EH (cell line): ENCODE data around the gene CNST.
"Not testable (repeated sequence)": the region's sequence is repeated elsewhere in the genome, so short reads cannot be mapped to it uniquely, and the experiment has no call there.

ENCODE experiments used
- DNase-seq: peaks from one replicate; pipeline ENCODE4 v3.0.0-alpha.2; 2015; ENCODE audit warnings: low read depth

Gene CNST

DNA sequence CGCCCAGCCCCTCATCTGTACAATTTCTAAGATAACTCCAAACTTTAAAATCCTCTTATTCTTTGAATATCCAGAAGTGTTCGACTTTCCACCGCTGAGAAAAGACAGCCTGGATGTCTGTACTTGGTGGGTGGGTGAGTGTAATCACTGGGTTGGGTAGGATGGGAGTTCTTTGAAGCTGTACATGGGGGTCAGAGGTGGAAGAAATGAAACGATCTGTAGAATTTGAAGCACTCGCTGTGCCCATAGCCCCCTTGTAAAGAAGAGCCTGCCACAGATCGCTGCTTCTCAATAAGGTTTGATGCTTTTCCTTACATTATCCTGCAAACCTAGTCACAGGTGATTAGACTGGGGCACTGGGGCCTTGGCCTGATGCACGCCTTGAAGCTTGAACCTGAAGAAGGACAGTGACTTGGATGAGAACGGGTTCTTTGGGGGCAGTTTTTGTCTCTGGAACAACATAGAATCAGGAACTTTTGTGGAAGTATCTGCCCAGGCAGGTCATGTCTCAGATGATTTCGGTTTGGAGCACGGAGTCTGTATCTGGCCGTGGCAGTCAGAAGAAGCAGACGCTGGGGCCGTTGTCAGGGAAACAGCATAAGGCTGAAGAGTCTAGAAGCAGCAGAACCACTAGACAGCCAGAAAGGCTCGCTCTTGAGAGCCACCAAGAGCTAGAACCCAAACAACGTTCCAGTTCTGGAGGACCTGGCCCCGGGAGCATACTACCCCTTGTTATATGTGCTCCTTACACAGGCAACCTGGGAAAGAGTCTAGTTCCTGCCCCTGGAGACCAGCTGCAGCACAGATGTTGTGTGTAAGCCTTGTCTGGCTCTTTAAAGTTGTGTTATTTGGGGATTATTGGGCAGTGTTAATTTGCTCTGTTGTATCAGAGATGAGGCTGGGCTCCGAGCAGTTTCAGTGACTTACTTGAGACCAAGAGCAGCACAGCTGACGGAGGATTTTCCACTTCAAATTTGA, 112.8 kb downstream of the CNST start:
- DNase-seq: peak; percentile 32

DNA sequence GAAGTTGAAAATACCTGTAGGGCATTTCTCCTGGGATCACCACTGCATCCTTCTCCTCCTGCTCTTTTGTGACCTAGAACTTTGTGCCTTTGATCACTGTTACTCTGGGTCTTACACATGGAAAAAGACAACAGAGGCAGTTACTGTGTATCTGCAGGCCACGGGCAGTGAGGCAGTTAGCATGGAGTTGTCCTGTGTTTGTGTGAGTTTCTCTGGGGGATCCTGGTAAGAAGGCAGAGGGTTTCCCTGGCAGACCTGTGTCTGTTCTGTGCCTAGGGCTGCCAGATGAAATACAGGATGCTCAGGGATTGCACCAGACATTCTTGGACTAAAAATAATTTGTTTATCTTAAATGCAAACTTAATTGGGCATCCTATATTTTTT, 113.5 kb downstream of the CNST start:
- DNase-seq: peak; percentile 29

DNA sequence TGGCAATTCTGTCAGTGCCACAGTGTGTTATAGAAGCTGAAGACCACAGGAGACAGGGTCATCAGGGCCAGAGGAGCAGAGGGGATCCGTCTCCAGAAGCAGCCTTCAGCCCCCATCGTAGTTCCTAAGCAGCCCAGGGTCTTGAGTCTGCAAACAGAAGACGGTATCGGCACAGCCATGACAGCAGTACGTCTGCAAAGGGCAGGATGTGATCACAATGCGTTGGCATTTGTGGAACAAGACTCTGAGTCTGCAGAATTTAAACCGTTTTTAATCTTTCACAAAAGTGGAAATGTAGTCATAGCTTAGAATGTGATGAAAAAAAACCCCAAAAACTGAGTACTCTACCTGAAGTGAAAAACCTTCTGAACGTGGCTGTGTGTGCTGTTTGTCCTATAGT, 113.9 kb downstream of the CNST start:
- peak; percentile 41 for DNase-seq

DNA sequence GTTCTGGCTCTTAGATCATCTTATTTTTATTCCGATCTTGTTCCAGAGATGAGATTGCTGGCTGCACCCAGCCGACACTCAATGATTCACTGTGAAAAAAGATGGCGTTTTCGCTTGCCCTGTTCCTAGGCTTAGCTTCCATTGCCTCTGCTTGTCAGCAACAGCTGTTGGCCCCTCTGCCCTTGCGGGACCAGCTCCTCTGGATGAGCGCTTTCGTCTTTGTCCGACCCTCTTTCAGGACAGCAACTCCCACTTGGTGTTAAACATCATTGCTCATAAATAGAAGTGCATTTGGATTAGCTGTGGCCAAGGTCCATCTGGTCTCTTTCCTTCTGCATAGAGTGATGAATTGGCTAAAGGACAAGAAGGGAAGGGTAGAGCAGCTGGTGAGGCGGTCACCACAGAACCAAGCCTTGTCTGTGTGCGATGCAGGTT, 114.5 kb downstream of the CNST start:
- DNase-seq: no peak

DNA sequence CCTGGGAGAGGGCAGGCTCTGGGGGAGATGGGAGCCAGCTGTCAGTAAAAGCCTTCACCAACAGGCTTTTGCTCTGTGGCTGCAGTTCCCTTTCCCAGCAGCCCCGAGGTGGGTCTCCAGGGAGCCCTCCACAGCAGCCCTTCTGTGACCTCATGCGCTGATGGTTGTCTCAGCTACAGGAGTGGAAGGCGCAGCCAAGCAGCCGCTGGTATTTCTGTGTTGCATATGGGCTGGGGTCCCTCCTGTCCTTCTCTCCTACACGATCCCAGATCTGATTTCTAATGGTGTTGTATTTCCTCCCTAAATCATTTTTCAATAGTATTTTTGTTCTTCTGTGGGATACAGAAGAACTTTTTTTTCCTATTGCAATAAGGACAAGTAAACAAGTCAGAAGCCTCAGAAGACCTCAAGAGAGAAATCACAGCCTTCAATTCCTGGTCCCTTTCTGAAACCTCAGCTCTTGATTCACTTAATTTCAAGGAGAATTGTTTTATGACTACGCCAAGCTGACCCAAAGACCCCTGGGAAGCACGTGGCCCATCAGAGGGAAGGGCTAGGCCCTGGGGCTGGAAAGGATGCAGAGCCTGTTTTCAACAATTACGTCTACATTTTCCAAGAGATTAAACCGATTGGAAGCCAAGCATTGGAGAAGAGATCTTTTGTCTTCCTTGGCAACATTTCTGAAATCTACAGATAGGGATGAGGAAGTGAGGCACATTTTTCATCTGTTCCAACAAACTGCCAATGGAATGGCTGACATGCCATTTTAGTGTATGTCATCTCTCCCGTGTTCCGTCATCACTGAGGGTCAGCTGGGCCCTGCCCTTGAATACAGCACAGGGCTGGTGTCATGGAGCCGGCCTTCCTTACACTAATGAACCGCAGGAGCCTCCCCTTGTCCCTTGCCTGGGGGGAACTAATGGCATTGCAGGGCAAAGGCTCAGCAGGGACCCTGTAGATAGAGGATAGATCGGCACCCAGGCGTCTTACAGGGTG, 115.9 kb downstream of the CNST start:
- DNase-seq: peak; percentile 27

DNA sequence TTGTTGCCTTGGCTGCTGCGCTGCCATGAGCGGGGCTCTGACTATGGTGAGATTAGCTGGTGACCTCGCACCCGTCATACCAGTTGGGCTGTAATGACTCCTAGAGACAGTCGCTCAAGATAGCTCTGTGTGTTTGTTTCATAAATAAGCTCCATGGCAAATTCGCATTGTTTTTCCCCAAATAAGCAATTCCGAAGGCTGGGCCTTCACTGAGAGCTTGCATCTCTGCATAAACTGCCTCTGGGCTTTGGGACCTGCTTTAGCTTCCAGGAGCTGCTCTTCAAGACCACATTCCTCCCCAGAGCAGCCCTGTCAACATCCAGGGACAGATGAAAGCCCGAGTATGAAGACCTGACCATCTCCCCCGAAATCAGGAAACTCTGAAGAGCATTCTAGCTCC, 117.3 kb downstream of the CNST start:
- DNase-seq: no peak

DNA sequence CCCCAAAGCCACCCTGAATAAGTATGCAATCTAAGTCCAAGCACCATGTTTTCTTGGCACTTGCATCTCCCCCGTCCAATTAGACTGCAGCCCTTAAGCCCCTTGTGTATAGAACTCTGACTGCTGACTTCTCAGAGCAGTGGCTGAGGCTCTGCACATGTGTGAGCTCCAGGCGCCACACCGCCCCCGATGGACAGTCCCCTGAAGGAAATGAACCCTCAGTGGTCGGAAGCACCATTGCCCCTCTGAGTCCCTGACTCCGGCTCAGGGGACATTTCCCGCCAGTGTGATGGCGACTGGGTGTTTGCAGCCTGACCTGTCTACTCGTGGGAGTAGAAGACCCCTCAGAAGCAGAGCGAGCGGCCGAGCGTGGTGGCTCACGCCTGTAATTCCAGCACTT, 120.7 kb downstream of the CNST start:
- no peak for DNase-seq

DNA sequence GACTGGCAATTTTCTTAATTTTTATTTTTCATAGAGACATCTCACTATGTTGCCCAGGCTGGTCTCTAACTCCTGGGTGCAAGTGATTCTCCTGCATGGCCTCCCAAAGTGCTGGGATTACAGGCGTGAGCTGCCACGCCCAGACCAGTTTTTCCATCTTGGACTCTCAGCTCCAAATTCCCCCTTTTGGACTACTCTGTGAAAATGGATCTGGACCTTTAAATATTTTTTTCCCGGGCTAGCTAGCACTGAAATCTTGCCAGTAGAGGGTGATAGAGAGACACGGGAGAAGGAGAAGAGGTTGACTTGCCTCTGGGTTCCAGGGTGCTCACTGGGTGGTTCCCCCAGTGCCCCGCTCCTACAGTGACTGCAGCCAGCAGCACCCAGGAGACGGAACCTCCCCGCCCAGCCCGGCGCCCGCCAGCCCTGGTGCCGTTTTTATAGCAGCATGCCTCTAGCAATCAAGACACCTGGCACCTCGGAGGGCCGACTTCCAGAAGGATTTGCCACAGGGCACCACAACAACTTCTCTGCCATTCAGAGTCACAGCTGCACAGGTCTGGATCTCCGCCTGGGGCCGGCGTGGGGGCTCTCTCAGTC, 123.3 kb downstream of the CNST start:
- peak; percentile 84 for DNase-seq

DNA sequence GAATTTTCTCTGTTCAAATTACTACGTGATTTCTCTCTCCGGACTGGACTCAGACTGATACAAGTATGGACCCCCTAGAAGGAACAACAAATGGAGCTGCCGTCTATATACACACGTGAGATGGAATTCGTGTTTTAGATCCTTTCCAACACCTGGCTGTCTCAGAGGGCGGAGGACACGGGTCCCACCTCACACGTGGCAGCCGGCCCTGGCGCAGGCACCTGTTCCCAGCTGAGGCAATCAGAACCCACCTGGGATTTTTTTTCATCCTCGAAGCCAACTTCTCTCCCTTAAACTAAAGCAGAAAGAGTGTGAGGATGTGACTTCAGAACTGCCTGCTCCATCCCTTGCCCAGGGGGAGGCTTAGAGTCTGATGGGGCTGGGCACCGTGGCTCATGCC, 123.8 kb downstream of the CNST start:
- DNase-seq: no peak

DNA sequence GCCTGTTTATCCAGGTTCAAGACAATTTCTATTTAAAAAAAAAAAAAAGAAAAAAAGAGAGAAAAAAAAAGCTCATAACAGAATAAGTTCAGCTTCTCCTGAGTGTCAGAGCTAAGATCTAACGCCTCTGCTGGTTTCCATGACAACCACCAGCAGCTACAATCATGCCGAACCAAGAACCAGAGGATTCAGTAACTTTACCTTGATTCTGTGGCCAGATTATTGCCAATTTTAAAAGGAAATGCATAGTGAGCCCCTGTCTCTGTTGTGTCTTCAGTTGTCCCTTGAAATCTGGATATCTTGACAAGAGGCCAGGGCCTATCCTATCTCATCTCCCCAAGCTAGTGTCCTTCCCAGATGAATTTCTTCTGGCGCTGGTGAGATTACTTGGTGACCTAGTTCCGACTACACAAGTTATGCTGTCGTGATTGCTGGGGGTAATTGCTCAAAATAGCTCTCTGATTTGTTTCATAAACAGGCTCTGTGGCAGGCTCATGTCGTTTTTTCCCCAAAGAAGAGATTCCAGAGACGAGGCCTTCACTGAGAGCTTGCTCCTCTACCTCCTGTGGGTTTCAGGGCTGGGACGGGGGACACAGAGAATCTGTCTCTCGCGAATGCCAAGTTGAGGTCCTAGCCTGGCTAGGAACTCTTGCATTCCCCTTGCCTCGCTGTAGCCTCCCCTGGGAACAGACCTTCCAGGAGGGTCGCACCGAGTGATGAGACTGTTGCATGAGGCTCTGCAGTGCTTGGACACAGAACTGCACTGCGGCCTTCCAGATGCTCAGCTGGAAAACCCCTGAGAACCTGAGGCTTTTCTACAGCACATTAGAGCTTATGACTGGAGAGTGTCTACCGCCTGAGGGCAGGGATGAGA, 125.6 kb downstream of the CNST start:
- peak; percentile 25 for DNase-seq

DNA sequence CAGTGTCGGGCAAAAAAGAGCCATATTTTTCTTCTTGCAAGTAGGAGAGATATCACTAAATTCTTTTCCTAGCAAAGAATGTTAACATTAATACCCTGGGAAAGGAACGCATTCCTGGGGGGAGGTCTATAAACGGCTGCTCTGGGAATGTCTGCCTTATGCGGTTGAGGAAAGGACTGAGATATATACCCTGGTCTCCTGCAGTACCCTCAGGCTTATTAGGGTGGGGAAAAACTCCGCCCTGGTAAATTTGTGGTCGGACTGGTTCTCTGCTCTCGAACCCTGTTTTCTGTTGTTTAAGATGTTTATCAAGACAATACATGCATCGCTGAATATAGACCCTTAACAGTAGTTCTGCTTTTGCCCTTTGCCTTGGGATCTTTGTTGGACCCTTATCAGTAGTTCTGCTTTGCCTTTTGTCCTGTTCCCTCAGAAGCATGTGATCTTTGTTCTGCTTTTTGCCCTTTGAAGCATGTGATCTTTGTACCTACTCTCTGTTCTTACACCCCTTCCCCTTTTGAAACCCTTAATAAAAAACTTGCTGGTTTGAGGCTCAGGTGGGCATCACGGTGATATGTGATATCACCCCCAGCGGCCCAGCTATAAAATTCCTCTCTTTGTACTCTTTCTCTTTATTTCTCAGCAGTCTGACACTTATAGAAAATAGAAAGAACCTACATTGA, 128.1 kb downstream of the CNST start:
- DNase-seq: not testable (repeated sequence)

DNA sequence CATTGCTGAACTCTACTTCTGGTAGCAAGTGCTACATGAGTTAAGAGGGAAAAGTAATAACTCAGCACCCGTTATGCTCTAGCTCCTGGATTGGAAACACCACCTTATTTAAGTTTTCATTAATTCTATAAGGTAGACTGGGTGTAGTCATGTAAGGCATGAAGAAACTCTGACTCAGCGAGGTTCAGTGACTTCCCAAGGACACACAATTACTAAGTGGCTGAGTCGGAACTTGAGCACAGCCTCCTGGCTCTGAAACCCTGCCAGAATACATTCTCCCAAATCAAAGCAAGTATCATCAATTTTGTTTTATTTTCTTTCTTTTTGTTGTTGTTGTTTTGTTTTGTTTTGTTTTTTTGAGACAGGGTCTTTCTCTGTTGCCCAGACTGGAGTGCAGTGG, 128.9 kb downstream of the CNST start:
- peak; percentile 30 for DNase-seq

DNA sequence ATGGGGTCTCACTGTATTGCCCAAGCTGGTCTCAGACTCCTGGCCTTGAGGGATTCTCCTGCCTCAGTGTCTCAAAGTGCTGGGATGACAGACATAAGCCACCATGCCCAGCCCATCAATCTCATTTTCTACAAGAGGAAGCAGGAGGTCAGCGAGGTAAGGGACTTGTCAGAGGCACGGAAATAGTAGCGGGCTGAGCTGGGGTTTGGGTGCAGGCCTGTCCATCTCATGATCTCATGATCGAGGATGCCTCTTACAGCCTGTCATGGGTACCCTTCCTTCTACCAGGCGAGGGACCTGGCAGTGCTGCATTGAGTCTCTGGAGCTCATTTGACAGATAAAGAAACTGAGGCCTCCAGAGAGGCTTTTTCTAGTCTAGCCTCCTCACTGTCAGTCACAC, 129.4 kb downstream of the CNST start:
- no peak for DNase-seq

DNA sequence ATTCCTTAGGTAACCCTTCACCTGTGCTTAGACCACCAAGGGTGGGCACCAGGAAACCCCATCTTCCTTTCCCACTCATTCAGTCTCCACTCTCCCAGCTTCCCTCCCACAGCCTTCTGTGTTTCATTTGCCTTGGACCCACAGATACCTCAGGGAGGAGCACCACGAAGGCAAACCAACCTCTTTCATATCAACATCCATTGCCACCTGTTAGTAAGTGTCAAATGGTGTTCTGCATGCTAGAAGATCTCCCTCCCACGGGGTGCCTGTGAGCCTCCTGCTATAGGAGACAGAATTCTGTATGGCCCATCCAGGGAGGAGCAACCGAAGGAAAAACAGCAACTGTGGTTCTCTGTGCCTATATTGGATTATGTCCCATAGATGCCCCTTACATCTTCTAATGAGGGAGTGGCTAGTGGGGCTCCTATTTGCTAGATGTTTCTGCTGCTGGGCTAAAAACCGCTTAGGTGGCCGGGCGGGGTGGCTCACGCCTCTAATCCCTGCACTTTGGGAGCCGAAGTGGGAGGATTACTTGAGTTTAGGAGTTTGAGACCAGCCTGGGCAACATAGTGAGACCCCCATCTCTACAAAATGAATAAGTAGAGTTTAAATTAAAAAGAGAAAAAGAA, 132.3 kb downstream of the CNST start:
- no peak for DNase-seq

DNA sequence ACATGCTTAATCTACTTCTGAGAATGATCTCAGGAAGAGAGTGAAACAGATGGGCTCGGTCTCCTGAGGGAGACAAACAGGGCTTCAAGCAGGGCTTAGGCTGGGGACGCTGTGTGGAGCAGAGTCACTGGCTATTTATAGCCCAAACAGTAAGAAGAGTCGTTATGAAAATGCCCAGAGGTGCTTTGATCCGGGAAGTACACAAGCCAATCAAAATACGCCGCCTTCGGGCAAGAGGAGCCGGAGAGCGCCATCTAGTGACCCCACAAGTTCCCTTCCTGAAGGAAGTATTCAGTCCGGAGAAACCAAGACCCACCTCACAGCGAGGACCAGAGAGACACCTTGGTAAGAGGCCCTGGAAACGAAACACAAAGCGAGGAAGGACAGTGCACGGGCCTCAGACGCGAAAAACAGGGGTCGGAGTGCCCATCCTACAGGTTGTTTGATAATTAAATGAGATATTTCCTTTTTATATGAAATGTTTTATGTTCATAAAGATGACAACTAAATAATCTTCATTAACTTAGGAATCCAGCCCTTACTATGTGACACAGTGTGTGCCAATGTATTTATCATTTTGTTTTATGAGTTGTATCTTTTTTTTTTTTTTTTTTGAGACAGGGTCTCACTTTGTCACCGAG, 133.0 kb downstream of the CNST start:
- peak; percentile 97 for DNase-seq

DNA sequence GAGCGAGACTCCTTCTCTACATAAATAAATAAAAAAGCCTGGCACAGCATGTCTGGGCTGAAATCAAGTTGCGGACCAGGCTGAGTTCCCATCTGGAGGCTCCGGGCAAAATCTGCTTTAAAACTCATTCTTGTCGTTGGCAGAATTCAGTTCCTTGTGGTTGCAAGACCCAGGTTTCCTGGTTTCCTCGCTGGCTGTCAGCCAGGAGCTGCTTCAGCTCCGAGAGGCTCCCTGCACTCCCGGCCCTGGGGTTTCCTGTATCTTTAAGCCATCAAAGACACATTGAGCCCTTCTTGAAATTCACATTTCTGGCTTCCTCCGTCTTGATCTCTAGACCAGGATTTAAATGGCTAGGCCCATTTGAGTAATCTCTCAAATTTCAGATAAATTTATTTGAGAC, 137.3 kb downstream of the CNST start:
- peak; percentile 25 for DNase-seq

DNA sequence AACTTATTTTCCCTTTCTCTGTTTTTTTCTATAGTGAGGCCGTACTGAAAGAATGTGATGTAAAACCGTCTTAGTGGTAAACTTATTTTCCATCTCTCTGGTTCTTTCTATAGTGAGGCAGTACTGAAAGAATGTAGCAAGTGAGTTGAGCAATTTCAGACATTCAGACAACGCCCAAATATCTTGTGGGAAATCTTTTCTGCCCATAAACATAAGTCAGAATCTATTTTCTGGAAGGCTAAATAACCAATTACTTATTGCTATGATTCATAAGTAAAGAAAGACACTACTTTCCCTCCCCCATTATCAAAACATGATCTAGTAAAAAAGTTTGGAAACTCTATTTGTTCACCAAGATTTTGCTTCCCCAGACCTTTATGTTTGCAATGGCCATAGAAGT, 139.1 kb downstream of the CNST start:
- peak; percentile 98 for DNase-seq

DNA sequence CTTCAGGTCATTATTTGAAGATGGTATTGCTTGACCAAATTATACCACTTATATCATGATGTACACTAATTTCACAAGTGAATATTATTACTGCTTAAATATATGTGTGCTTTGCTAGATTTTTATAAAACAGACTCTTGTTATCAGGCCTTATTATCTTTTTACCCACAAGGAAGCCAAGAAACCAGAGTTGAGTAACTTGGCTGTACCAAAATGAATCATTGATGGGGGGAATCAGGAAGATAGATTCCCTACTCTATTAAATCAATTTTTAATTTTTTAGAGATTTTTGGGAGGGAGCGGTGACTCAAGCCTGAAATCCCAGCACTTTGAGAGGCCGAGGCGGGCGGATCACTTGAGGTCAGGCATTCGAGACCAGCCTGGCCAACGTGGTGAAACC, 141.9 kb downstream of the CNST start:
- DNase-seq: peak; percentile 34

DNA sequence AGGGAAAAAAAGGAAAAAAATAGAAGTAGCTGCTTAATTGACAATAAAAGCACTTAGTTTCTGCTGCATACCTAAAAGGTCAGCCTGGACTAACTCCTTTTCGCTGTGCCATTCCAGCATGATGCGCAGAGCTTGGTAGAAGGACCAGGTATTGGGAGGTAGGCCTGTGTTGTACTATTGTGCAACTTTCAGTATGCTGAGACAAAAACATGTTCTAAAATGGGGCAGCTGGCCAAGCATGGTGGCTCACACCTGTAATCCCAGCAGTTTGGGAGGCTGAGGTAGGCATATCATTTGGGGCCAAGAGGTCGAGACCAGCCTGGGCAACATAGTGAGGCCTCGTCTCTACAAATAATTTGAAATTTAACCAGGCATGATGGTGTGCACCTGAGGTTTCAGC, 142.9 kb downstream of the CNST start:
- no peak for DNase-seq

DNA sequence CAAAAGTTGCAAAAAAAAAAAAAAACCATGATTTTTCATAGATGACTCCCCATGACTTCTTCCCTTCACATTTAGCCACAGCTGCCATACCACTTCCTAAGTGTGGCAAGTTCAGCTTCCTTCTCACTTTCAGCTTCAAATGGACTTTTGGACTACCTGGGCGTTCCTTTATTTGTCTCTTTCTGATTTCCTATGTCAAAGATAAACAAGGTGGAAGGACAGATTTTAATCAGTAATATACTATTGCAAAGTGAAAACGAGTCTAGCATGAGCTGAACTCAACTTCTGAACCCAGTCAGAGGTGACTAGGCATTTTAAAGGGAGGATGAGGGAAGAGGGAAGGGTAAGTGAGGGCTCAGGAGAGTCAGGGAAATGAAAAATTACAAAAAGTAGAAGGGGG, 143.6 kb downstream of the CNST start:
- no peak for DNase-seq
